Measurements from ENCODE around the gene CFD. TPM values are rescaled to one million over a fixed set of nuclear protein-coding genes. Genes with fewer than 3 reads are reported as not detected.

Gene CFD
- polyA plus RNA-seq, 1 of the 3 experiments (the other 2 are of a cell fraction): 2.5 TPM

DNA sequence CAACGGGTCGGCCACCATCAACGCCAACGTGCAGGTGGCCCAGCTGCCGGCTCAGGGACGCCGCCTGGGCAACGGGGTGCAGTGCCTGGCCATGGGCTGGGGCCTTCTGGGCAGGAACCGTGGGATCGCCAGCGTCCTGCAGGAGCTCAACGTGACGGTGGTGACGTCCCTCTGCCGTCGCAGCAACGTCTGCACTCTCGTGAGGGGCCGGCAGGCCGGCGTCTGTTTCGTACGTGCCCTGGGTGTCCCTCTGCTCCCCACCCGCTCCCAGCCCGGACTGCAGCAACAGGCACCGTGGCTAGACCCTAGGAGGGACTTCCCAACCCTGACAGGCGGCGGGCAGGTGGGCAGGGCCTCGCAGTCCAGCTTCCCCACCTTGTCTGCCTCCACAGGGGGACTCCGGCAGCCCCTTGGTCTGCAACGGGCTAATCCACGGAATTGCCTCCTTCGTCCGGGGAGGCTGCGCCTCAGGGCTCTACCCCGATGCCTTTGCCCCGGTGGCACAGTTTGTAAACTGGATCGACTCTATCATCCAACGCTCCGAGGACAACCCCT, 3.8 kb upstream of the CFD start:
- no peaks in the 10 kb centered on the region for H3K79me2 ChIP-seq (ENCODE audit: insufficient read depth)
- H3F3A ChIP-seq (replicated peaks; ENCODE audit: insufficient read depth): no peaks in the 10 kb centered on the region
- no peaks in the 10 kb centered on the region for H3K36me3 ChIP-seq (replicated peaks in 1 of 2; ENCODE audit: control insufficient read depth in 1 of 2, insufficient read depth in 2 of 2, low read length in 1 of 2)
- peaks cover 0 to 4% of the 10 kb centered on the region in 2 experiments; a peak in 1 of 4 replicates for H3K4me1 ChIP-seq (ENCODE audit: control insufficient read depth in 1 of 2, insufficient read depth in 2 of 2, low read depth in 1 of 2, low read length in 1 of 2)
- CTCF ChIA-PET: interaction anchor here (0.6 to 5.4 kb wide), 19 partner anchors 8 to 386 kb away, joined by 3 to 44 read pairs (median 6); partner anchors contain the start of genes ATP5F1D, KISS1R, MED16 and PRTN3
- H3K9ac ChIP-seq: no peak overlapping the region
- no peak overlapping the region for H2AFZ ChIP-seq (ENCODE audit: low read depth)
- no peak overlapping the region for H3K4me2 ChIP-seq
- H3K4me3 ChIP-seq (ENCODE audit: low read depth in 2 of 2, low read length in 1 of 2): no peak overlapping the region
- 26% methylated on average over 3 of the region's 40 CpGs for WGBS (ENCODE audit: low lambda C conversion rate)
- POLR2A ChIA-PET: no interaction called here
- TF ChIP-seq CTCF (IDR thresholded peaks at IDR 0.05) (no peak), EZH2phosphoT487 (IDR thresholded peaks at IDR 0.05; ENCODE audit: borderline replicate concordance, low read depth) (no peak), NRF1 (IDR thresholded peaks at IDR 0.05; ENCODE audit: low read depth, low read length) (no peak), EP300 (IDR thresholded peaks at IDR 0.05; ENCODE audit: borderline replicate concordance in 1 of 2, low read depth in 1 of 2, low read length in 1 of 2) (no peak), GABPA (IDR thresholded peaks at IDR 0.05; ENCODE audit: low read depth) (no peak), REST (IDR thresholded peaks at IDR 0.05; ENCODE audit: low read depth, low read length) (no peak), NFIC (IDR thresholded peaks at IDR 0.05; ENCODE audit: borderline replicate concordance) (no peak), ELF1 (IDR thresholded peaks at IDR 0.05) (no peak), TEAD4 (IDR thresholded peaks at IDR 0.05; ENCODE audit: borderline replicate concordance, insufficient read depth) (no peak), ZBTB33 (IDR thresholded peaks at IDR 0.05; ENCODE audit: borderline replicate concordance, low read depth) (no peak), TAF1 (IDR thresholded peaks at IDR 0.05; ENCODE audit: borderline replicate concordance, low read depth, low read length) (no peak), MXI1 (IDR thresholded peaks at IDR 0.05; ENCODE audit: low read depth, low read length) (no peak), TCF12 (IDR thresholded peaks at IDR 0.05) (no peak), MAX (IDR thresholded peaks at IDR 0.05; ENCODE audit: low read depth) (no peak), SMC3 (IDR thresholded peaks at IDR 0.05; ENCODE audit: low read depth, low read length) (no peak), SIN3A (IDR thresholded peaks at IDR 0.05; ENCODE audit: borderline replicate concordance, low read depth, low read length) (no peak)
- TF ChIP-seq, protein P1, sequence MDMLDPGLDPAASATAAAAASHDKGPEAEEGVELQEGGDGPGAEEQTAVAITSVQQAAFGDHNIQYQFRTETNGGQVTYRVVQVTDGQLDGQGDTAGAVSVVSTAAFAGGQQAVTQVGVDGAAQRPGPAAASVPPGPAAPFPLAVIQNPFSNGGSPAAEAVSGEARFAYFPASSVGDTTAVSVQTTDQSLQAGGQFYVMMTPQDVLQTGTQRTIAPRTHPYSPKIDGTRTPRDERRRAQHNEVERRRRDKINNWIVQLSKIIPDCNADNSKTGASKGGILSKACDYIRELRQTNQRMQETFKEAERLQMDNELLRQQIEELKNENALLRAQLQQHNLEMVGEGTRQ (IDR thresholded peaks at IDR 0.05; ENCODE audit: borderline replicate concordance, low read depth, low read length): no peak
- TF ChIP-seq, protein P2, sequence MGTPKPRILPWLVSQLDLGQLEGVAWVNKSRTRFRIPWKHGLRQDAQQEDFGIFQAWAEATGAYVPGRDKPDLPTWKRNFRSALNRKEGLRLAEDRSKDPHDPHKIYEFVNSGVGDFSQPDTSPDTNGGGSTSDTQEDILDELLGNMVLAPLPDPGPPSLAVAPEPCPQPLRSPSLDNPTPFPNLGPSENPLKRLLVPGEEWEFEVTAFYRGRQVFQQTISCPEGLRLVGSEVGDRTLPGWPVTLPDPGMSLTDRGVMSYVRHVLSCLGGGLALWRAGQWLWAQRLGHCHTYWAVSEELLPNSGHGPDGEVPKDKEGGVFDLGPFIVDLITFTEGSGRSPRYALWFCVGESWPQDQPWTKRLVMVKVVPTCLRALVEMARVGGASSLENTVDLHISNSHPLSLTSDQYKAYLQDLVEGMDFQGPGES (IDR thresholded peaks at IDR 0.05; ENCODE audit: low read depth, low read length): no peak
- TF ChIP-seq, protein P3, sequence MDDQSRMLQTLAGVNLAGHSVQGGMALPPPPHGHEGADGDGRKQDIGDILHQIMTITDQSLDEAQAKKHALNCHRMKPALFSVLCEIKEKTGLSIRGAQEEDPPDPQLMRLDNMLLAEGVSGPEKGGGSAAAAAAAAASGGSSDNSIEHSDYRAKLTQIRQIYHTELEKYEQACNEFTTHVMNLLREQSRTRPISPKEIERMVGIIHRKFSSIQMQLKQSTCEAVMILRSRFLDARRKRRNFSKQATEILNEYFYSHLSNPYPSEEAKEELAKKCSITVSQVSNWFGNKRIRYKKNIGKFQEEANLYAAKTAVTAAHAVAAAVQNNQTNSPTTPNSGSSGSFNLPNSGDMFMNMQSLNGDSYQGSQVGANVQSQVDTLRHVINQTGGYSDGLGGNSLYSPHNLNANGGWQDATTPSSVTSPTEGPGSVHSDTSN (IDR thresholded peaks at IDR 0.05): no peak
- peaks cover 56% of the 10 kb centered on the region for H3K27me3 ChIP-seq (ENCODE audit: insufficient read depth)
- peak; percentile 61 for DNase-seq
- H4K20me1 ChIP-seq (ENCODE audit: insufficient read depth): no peaks in the 10 kb centered on the region
- H3K27ac ChIP-seq (ENCODE audit: low read depth in 2 of 2, low read length in 1 of 2): no peak overlapping the region
- no peaks in the 10 kb centered on the region for H3K9me2 ChIP-seq
- H3K9me3 ChIP-seq: no peaks in the 10 kb centered on the region

Data from SK-N-SH (cell line).